Measurements from ENCODE around the gene TFB1M. TPM values are rescaled to one million over a fixed set of nuclear protein-coding genes. Genes with fewer than 3 reads are reported as not detected.
"Not testable (repeated sequence)": the region's sequence is repeated elsewhere in the genome, so short reads cannot be mapped to it uniquely, and the experiment has no call there.

Gene TFB1M
- polyA plus RNA-seq, 3 donors, result 6.3 to 8.5 (median 6.5) TPM

DNA sequence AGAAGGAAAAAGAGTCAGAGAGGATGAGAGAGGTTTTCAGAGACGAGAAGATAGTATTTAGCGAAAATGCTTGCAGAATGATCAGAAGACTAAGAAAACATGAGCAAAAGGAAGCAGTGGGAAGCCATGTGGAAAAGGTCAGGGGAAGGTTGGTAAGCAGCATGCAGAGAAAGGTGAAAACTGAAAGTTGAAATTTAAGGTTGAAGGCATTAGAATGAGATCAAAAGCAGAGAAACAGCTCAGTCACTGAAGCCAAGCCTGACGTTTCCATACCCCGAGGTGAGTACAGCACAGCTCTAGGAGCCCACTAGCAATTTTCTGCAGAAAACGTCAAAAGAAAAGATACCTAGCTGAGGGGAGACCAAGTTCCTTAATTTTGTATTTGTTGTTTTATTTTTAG lies 19.1 kb upstream of the TFB1M start:
- WGBS, 3 donors, result 67 to 75% (median 69%) methylated on average over 5 of the region's 5 CpGs
- no peak overlapping the region for H3K27ac ChIP-seq (ENCODE audit: low read depth, low read length)

DNA sequence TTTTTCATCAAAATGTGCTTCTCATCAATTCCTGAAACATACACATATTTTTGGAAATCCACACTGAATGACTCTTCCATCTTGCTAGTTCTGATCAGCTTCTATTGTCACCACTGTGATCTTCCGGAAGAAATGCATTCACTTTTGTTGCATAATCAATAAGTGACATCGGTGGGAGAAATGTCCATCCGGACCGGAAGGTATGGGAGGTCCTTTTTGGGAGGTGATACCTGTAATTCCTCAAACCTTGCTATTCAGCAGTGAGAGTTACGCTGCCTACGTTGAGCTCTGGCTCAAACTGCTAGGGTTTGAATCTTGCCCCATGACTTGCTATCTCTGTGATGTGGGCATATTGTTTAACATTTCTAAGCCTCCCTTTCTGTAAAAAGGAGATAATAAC lies 16.6 kb upstream of the TFB1M start:
- H3K27ac ChIP-seq (ENCODE audit: low read depth, low read length), result no peak overlapping the region
- WGBS, 3 donors, result 91 to 94% (median 92%) methylated on average over 6 of the region's 6 CpGs

DNA sequence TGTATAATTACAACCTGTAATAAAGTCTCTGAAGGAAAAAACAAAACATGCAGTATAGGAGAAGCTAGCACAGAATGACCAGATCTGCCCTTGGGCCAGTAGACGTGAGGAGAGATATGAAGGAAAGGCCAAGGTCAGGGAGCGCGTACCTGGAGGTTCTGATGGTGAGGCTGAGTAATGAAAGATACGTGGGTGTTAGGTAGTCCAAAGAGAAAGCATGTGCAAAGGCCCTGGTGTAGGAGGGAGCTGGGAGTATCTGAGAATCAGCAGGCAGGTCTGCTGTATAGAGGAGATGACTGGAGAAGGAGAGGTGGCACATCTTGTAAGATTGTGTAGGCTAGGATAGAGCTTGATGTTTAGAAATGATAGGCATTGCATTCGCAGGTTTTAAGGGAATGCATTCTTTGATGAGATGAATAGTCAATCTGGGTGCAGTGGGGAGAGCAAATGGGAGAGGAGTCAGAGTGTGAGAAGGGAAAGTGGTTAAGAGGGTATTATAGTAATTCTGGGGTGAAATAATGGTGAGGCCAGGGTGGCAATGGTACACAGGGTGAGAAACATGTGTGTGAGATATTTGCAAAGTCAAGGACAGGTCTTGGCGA lies 15.9 kb upstream of the TFB1M start:
- 79 to 96% (median 96%) methylated on average over 6 of the region's 6 CpGs for WGBS, 3 donors
- no peak overlapping the region for H3K27ac ChIP-seq (ENCODE audit: low read depth, low read length)

DNA sequence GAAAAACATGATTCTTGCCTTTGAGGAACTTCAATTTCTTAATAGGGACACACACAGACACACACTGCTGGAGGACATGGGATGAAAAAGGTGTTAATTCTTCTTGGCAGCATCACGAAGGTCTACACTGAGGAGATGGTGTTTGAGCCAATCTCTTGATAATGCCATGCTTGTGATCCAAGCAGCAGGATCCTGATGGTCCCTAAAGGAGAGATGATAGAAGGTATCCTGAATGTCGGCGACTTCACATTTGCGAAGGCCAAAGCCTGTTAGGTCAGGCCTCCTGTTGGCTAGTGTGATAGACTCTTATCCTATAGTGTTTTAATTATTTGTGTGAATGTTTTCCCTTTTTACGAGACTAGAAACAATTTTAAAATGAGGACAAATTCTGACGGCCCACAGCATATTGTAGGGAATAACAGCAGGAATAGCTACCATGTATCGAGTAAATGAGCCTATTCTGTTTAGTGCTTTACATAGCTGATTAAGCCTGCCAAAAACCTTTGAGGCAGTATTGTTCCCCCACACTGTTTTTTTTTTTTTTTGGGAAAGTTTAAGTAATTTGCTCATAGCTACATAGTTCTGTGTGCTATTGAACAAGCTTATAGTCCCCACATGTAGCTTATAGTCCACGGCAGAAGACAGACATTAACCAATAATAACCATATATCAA lies 15.3 kb upstream of the TFB1M start:
- WGBS, 3 donors, result 93 to 96% (median 96%) methylated on average over 8 of the region's 8 CpGs
- no peak overlapping the region for H3K27ac ChIP-seq (ENCODE audit: low read depth, low read length)

DNA sequence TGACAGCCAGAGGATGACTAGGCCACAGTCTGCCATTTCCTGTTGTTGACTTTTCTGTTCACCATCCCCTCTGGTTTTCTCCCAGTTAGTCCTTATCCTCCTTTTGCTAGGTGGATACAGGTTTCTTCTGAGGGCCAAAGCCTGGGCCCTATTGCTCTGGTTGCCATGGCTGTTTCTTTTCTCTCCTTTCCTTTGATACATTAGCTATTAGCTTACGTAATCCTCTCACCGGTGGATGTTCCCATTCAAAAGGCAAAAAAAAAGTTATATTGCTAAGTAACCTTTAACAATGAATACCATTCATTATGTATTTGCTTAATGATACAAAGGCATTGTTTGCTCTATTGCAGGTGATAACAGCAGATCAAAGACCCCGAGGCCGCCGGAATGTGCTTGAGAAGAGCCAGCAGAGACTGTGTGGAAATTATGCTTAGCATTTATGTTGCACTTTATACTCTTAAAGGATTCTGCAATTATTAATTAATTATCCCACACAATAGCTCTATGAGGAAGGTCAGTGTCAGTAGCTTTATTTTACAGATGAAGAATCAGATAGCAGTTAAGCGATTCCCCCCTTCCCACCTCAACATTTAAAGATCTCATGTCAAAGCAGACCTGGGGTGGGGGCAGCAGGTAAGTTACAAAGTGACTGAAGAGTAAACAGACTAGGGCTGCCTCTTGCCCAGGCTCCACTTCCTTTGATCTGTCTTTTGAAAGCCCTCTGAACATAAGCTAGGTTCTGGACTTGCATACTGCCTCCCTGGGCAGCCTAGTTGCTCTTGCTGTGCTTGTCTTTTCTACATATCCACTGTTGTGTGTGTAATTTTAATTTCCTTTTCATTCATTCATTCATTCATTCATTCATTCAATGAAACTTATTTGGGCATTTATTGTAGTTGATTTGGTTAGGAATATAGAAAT lies 14.5 kb upstream of the TFB1M start:
- no peak overlapping the region for H3K27ac ChIP-seq (ENCODE audit: low read depth, low read length)
- WGBS, 3 donors, result 28 to 77% (median 73%) methylated on average over 6 of the region's 6 CpGs

DNA sequence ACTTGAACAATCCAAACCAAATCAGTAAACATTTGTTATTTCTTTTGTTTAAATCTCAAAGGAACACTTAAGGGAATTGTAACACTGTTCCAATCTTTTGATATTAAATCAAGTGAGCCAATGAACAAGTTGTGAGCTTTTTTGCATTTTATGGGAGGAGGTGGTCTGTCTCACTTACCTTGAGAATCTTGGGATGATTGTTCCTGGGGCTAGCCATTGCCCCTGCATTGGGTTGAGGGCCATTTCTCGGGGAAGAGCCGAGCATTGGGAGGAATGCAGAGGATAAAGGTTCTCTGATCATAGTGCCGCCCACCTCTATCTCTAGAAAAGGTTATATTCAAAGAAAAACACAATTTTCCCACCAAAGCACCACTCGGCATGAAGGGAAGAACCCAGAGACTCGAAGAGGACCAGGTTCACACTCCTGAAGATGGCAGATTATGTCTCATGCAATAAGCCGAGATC lies 13.8 kb upstream of the TFB1M start:
- 78 to 90% (median 82%) methylated on average over 6 of the region's 6 CpGs for WGBS, 3 donors
- no peak overlapping the region for H3K27ac ChIP-seq (ENCODE audit: low read depth, low read length)

DNA sequence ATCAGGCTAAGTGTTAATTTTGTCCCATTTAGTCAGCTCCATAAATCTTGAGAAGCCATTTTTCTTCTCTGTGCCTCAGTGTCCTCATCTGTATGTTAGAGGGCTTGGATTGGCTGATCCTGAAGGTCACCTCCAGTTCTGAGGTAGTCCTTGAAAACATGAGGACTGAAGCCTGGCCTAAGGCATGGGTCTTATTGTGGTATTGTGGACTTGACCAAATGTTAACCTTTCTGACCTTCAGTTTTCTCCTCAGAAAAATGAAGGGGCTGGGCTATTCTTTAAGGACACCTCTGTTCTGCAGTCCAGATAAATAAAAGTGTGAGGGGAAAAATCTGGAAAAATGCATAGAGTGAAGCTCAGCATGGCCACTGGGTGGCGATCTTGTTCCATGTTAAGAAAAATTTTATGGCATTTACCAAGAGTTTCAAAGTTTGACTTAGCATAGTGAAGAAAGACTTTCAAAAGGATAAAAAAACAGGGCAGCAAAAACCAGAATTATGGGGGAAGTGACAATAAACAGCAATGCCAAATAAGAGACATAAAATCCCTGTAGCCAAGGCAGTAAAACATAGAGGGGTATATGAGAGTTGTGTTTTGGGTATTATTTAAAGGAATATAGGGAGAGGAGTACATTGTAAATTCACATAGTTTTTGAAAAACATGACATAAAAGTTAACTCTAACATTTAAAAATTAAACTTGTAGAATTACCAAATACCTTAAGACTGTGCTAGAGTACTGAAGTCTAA lies 13.2 kb upstream of the TFB1M start:
- no peak overlapping the region for H3K27ac ChIP-seq (ENCODE audit: low read depth, low read length)
- WGBS, 3 donors, result 0% methylated on average over 1 of the region's 1 CpG

DNA sequence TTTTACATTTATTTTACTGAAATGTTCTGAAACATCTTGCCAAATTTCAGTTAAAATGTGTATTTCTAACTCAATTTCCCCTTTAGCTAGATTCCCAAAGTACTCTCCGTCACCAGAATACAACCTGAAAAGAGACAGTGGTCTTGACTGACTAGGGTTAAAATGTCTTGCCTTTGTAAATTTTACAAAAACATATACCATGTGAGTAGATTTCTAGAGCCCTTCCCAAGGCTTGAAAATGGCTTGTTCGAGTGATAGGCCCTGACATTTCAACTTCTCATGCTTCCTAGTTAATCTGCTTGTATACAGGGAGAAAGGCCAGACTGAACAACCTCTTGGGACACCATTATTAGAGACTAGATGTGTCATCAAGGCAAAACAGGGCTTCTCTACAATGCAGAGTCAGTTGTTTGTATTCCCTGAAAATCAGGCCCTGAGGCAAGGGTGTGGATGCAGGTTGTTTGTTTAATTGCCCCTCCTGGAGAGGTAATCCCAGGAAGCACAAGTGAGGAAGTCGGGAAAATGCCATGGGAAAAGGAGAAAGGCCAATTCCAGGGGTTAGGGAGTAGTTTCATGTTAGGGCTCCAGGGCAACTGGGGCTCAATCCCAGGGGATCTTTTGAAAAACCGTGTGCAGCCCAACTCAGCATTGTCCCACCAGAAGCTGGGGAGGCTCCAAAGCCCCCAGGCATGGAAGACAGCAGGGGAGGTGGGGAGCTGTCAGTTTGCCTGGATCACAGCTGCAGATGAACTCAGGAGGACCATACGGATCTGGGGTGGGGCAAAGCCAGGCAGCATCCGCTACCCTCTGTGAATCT lies 11.6 kb upstream of the TFB1M start:
- H3K27ac ChIP-seq (ENCODE audit: low read depth, low read length), result no peak overlapping the region
- WGBS, 3 donors, result 83 to 85% (median 85%) methylated on average over 6 of the region's 6 CpGs

DNA sequence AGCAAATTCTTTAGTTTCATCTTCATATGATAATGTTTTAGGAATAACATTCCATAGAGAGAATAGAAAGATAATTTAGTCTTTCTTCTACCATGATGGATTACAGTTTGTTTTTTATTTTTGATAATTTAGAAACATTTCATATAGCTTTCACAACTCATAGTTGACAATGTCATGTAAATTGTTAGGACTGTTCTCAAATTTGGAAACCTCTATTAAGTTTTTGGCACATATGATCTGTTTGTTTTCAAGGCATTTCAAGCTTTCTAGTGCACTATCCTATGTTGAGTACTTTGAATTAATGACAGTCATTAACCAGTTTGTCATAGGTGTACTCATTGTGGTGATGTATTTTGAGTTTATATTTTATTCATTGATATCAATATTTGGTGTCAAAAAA lies 10.7 kb upstream of the TFB1M start:
- no peak overlapping the region for H3K27ac ChIP-seq (ENCODE audit: low read depth, low read length)

DNA sequence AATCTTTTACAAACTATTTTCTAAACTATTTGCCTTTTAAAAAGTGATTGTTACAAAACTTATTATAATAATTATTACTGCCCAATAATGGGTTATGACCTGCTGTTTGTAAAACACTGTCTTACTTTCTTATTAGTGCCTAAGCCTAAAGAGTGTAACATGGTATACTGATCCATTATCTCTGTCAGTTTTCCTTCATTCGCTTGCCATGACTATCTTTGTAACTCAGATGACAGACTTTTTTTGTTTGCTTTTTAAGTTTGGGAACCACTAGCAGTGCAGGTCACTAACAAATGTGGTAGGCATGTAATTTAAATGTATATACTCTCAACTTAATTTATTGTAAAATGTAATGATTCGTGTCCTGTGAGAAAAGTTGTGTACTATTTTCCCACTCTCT lies 9.9 kb upstream of the TFB1M start:
- no peak overlapping the region for H3K27ac ChIP-seq (ENCODE audit: low read depth, low read length)
- 87 to 97% (median 93%) methylated on average over 2 of the region's 2 CpGs for WGBS, 3 donors

DNA sequence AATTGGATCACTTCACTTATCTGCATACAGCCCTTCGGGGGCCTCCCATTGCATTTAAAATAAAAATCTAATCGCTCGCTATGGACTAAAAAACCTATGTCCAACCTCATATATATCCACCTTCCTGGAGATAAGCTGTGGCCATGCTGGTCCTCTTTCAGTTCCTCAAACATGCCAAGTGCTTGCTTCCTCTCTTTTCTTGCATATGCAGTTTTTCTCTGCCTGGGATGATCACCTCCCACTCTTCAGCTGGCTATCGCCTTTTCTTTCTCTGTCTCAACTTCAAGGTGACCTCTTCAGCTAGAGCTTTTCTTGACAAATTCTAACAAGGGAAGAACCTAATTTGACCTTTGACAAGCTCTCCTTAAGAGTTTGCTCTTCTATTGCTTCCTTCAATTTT lies 5.6 kb upstream of the TFB1M start:
- WGBS, 3 donors, result 63 to 91% (median 70%) methylated on average over 4 of the region's 4 CpGs
- H3K27ac ChIP-seq (ENCODE audit: low read depth, low read length), result no peak overlapping the region

DNA sequence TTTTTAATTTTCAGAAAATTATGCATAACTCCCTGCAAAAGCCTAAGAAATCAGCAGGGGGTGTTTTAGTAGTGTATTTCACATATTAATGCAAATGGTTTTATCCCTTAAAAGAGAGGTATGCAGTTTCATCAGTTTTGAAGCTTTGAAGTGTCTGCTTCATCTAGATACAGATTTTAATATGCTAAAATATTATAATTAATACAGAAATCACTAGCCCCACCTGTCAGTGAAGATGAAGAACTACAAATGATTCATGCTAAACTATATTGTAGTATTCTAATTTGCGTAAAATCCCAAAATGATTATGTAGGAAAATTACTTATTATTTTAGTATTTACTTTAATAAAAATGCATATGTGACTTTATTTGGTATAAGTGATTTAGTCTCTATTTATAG lies 2.9 kb upstream of the TFB1M start:
- WGBS, 3 donors, result 82 to 93% (median 90%) methylated on average over 1 of the region's 1 CpG
- H3K27ac ChIP-seq (ENCODE audit: low read depth, low read length), result no peak overlapping the region

DNA sequence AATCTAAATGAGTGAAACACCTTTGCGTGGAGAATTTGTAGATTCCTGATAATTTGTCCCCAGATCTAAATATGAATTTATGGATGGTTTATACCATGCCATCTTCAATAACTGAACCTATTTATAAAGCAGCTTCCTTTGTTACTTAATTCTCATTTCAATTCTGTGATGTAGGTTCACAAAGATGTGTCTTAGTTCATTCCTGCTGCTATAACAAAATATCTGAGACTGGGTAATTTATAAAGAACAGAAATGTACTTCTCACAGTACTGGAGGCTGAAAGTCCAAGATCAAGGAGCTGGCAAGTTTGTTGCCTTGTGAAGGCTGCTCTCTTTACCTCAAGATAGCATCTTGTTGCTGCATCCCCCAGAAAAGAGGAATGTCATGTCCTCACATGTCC lies 2.1 kb upstream of the TFB1M start:
- H3K27ac ChIP-seq (ENCODE audit: low read depth, low read length), result no peak overlapping the region
- 90 to 93% (median 91%) methylated on average over 1 of the region's 1 CpG for WGBS, 3 donors

DNA sequence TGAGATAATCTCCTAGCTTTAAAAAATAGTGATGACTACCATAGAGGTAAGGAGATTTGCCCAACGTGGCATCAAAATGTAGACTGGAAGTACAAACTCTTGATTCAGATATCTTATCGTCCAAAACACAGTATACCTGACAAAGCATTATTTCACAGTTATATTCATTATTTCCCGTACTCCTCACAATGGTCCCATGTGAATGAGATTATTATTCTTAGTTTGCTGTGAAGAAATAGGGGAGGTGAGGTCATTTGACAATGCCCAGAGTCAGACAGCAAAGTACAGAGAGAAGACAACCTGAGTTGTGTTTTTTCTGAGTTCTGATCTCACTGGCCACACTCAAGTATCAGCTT lies 1.2 kb upstream of the TFB1M start:
- no peak overlapping the region for H3K27ac ChIP-seq (ENCODE audit: low read depth, low read length)
- WGBS, 3 donors, result 16 to 40% (median 16%) methylated on average over 3 of the region's 3 CpGs

DNA sequence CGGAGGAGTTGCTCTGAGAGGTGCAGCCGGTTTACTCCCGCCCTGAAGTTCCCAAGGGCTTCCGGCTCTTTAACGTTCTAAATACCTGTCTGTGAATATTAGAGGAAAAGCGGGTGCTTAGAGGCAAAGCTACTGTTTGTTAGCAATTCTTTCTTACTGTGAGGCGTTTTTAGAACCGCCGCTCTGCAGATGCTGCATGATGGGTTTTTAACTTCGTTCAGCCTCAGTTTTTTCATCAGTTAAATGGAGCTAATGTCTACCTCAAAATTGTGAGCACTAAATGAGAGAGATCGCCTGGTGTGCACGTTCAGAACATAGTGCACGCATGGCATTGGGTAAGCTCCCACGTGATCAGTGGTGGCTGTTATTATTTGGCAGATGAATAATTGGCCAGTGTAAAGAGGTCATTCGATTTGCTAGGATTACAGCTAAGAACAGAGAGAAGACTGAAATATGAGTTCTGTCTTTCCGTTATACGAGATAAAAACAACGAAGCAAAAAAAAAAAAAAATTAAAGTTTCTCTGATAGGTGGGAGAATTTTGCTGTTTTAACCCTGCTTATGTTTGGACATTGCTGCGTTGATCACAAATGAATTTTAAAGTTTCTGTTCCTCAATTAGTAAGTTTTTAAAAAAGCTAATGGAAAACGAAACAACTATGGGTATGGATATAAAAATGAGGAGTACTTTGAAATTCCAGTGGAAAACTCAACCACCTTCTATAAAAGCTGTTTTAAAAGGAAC lies 660 bp upstream of the TFB1M start:
- WGBS, 3 donors, result 1 to 3% (median 1%) methylated on average over 20 of the region's 20 CpGs

DNA sequence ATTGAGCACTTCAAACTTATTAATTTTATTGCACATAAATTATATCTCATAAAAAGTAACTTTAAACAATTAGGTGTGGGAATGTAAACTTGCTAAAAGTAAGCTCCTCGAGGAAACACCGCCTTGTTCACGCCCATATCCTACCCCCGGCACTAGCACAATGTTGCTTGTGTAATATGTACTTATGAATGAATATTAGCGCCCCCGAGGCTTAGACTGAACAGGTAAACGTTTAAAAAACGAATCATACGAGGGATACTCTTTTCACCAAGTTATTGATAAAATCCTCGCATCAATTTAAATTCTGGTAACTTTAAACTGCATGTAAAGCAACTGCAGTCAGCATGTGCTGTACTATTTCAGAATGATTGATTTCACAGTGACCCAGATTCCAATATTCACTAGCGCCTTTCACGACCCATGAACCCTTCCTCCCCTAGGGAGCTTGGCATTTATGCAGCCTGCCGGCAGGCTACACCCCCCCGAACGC lies 637 bp downstream of the TFB1M start:
- H3K27ac ChIP-seq (ENCODE audit: low read depth, low read length), result no peak overlapping the region
- 0 to 2% (median 1%) methylated on average over 15 of the region's 15 CpGs for WGBS, 3 donors

More for the DNA sequence above, 660 bp upstream of the TFB1M start:
- no peak overlapping the region for H3K27ac ChIP-seq (ENCODE audit: low read depth, low read length)

DNA sequence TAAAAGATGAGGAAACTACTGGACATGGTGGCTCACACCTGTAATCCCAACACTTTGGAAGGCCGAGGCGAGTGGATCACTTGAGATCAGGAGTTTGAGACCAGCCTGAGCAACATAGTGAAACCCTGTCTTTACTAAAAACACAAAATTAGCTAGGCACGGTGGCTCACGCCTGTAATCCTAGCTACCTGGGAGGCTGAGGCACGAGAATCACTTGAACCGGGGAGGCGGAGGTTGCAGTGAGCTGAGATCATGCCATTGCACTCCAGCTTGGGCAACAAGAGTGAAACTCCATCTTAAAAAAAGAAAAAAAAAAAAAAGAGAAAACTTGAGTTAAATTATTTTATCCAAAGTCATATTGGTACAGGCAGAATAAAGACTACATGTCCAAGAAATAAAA lies 1.3 kb downstream of the TFB1M start:
- WGBS, 3 donors, result 94 to 97% (median 94%) methylated on average over 7 of the region's 7 CpGs

More for the DNA sequence above, 1.3 kb downstream of the TFB1M start:
- H3K27ac ChIP-seq (ENCODE audit: low read depth, low read length), result not testable (repeated sequence)
